Gastrocnemius medialis (tissue), 4 donors: ENCODE data around the gene MAPRE2. TPM values are rescaled to one million over a fixed set of nuclear protein-coding genes. Genes with fewer than 3 reads are reported as not detected.
A peak's percentile ranks its signal among the peaks of the same experiment; 100 is the strongest.

Experiments
- ATAC-seq, 2 donors: fragments of 150-250 bp; one replicate each; pipeline ENCODE4 v1.9.1; 2016
- DNase-seq, 2 donors: peaks; one replicate each; pipeline ENCODE4 v3.0.0-alpha.2; 2019
- H3K27ac ChIP-seq, 4 donors: fragments of 200-600 bp; sonication (generic); 1 replicate in 1 of 4; 2 replicates in 3 of 4; pipeline ENCODE4 v1.5.1; 2016 to 2018; ENCODE audit warnings: mild to moderate bottlenecking in 2 of 4, moderate library complexity in 1 of 4
- H3K27me3 ChIP-seq, 3 donors: fragments of 200-600 bp; sonication (generic) in 2 of 3; 1 replicate in 1 of 3; 2 replicates in 2 of 3; pipeline versions ENCODE4 v1.5.1 to v1.6.0; 2016 to 2019; ENCODE audit warnings: mild to moderate bottlenecking in 1 of 3, moderate library complexity in 1 of 3
- H3K36me3 ChIP-seq, 2 donors: fragments of 200-600 bp; sonication (generic) in 1 of 2; one replicate each; pipeline ENCODE4 v1.5.1; 2017 to 2018
- H3K4me1 ChIP-seq, 2 donors: fragments of 200-600 bp; sonication (generic) in 1 of 2; one replicate each; pipeline ENCODE4 v1.5.1; 2016 to 2017; ENCODE audit warnings: mild to moderate bottlenecking in 2 of 2
- H3K4me3 ChIP-seq, 4 donors: fragments of 200-600 bp; sonication (generic) in 3 of 4; 1 replicate in 1 of 4; 2 replicates in 3 of 4; pipeline ENCODE4 v1.5.1; 2016 to 2019; ENCODE audit warnings: mild to moderate bottlenecking in 2 of 4
- H3K9me3 ChIP-seq, 3 donors: fragments of 200-600 bp; sonication (generic) in 2 of 3; 1 replicate in 1 of 3; 2 replicates in 2 of 3; pipeline ENCODE4 v1.5.1; 2016 to 2019
- CTCF ChIP-seq, 5 experiments: fragments of 450-650 bp in 3 of 5; fragments of 200-600 bp in 2 of 5; sonication (generic) in 2 of 5; IDR thresholded peaks in 4 of 5; conservative IDR thresholded peaks in 1 of 5; 1 replicate in 4 of 5; 2 replicates in 1 of 5; pipeline ENCODE4 v1.5.1; 2016 to 2019; ENCODE audit warnings: antibody characterized with exemption in 5 of 5, mild to moderate bottlenecking in 3 of 5, moderate library complexity in 3 of 5
- POLR2A ChIP-seq, 2 donors: fragments of 450-650 bp; IDR thresholded peaks; one replicate each; pipeline ENCODE4 v1.6.1; 2017; ENCODE audit warnings: antibody characterized with exemption in 2 of 2, mild to moderate bottlenecking in 2 of 2, moderate library complexity in 2 of 2
- in situ Hi-C, 4 donors: fragments of 200-750 bp; cut with MboI; loops; one replicate each; pipeline versions ENCODE4 v1.15.0 to v1.8.0; 2017; ENCODE audit warnings: low sequenced_read_pairs in 4 of 4
- intact Hi-C: fragments of 100-400 bp; cut with DNase I; formaldehyde crosslinking; loops from one replicate; pipeline ENCODE4 v1.15.1; 2023; ENCODE audit warnings: low total_unique reads
- total RNA-seq, 4 donors: library from RNA; depleted of rRNA; stranded (reverse); fragments of >200 nt; gene quantifications; one replicate each; pipeline versions ENCODE4 v1.1.0 to v1.2.3, GENCODE V29; 2016

The MAPRE2 gene
- total RNA-seq, 4 donors from 2014 or later: 21.3 to 46.2 (median 34.4) TPM

DNA sequence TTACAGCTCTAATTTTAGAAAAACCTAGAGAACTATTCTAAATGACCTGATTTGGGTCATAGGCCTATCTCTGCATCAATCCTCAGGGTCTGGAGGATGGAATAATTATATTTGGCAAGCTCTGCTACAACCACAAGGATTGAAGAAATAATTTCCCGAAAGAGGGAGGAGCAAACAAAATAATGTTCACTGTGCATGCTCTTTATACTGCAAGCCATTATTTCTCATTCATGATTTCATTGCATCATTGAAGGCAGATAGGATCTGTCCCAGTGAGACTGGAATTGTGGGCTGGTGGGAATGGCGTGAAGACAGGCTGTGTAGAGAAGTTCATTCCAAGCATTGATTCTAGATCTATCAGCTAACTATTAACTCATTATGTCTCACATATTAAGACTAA lies 12.7 kb upstream of the MAPRE2 start:
- peak overlapping the region in 1 of 4 donors; percentile 63 for H3K27ac ChIP-seq
- no peaks in the 10 kb centered on the region for H3K27me3 ChIP-seq
- no peak for ATAC-seq
- no peak overlapping the region for H3K4me3 ChIP-seq
- in situ Hi-C loops (no loop called here), intact Hi-C loops (no loop called here)
- no peak for TF ChIP-seq POLR2A (IDR thresholded peaks at IDR 0.05)
- TF ChIP-seq CTCF (IDR thresholded peaks at IDR 0.05 in 4 of 5, conservative IDR thresholded peaks at IDR 0.05 in 1 of 5): no peak
- peaks cover 53 to 59% of the 10 kb centered on the region in 2 donors for H3K4me1 ChIP-seq
- no peaks in the 10 kb centered on the region for H3K9me3 ChIP-seq
- DNase-seq: no peak
- no peaks in the 10 kb centered on the region for H3K36me3 ChIP-seq

- peaks cover 47 to 53% of the 10 kb centered on the region in 2 donors for H3K4me1 ChIP-seq
- DNase-seq (no peak), ATAC-seq (peak in 1 of 2 donors; percentile 37)
- TF ChIP-seq CTCF (IDR thresholded peaks at IDR 0.05 in 4 of 5, conservative IDR thresholded peaks at IDR 0.05 in 1 of 5): no peak
- TF ChIP-seq POLR2A (IDR thresholded peaks at IDR 0.05): no peak
- H3K27me3 ChIP-seq: no peaks in the 10 kb centered on the region
- in situ Hi-C loops: no loop called here
- intact Hi-C loops: no loop called here
- H3K27ac ChIP-seq: peak overlapping the region; percentile 3 to 63 (median 34)
- H3K9me3 ChIP-seq: no peaks in the 10 kb centered on the region
- H3K36me3 ChIP-seq: no peaks in the 10 kb centered on the region
- H3K4me3 ChIP-seq: peak overlapping the region in 1 of 4 donors; percentile 45
Observed at GRCh38 chr18:35029103-35029502, 12.1 kb upstream of the MAPRE2 start.

GRCh38 chr18:35029770-35030169 lies 11.4 kb upstream of the MAPRE2 start:
- ATAC-seq: peak in 1 of 2 donors; percentile 18
- no peak for TF ChIP-seq CTCF (IDR thresholded peaks at IDR 0.05 in 4 of 5, conservative IDR thresholded peaks at IDR 0.05 in 1 of 5)
- no peak for TF ChIP-seq POLR2A (IDR thresholded peaks at IDR 0.05)

DNA sequence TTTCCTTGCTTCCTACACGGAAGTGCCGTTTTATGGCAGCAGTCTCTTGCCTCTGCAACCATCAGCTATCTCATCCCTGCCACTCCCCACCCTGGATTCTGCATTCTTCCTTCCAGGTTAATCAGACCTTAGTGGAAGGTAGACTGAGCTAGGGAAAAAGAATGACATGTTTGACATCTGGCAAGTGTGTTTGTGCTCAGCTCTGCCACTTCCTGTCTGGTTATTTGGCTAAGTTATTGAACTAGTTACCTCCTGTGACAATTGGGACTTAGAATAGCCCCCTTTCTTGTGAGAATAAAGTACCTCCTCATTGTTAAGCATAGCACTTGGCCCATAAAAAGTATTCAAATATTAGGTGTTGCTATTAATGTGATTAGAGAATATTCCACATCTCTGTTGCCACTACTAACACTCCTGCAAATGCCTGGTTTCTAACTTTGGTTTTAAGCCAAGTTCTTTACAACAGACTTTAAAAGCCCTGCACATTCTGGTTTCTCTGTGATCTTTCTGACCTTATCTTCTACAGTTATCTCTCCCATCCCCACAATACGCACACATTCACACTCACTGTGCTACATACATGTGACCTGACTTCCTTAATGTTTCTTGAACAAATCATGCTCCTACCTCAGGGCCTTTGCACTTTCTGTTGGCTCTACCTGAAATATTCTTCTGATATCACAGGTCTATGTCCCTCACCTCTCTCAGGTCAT lies 10.8 kb upstream of the MAPRE2 start:
- in situ Hi-C loops: no loop called here
- ATAC-seq (no peak), DNase-seq (no peak)
- Histone ChIP-seq H3K9me3 (no peaks in the 10 kb centered on the region), H3K4me3 (peak overlapping the region; percentile 5 to 45 (median 32)), H3K36me3 (no peaks in the 10 kb centered on the region), H3K27me3 (no peaks in the 10 kb centered on the region), H3K4me1 (peaks cover 34 to 40% of the 10 kb centered on the region in 2 donors), H3K27ac (peak overlapping the region; percentile 15 to 63 (median 51))
- no peak for TF ChIP-seq POLR2A (IDR thresholded peaks at IDR 0.05)
- TF ChIP-seq CTCF (IDR thresholded peaks at IDR 0.05 in 4 of 5, conservative IDR thresholded peaks at IDR 0.05 in 1 of 5): no peak
- intact Hi-C loops: no loop called here

More at GRCh38 chr18:35029770-35030169, 11.4 kb upstream of the MAPRE2 start:
- Histone ChIP-seq H3K4me1 (peaks cover 40 to 47% of the 10 kb centered on the region in 2 donors), H3K9me3 (no peaks in the 10 kb centered on the region), H3K27ac (peak overlapping the region; percentile 15 to 63 (median 51)), H3K36me3 (no peaks in the 10 kb centered on the region), H3K27me3 (no peaks in the 10 kb centered on the region), H3K4me3 (peak overlapping the region; percentile 5 to 45 (median 32))
- intact Hi-C loops (no loop called here), in situ Hi-C loops (no loop called here)
- no peak for DNase-seq
